Activated gamma-delta T cell (primary cell): ENCODE data around the gene TRIM3.

ENCODE experiments used
- DNase-seq: peaks from one replicate; lab custom pipeline; 2025; lab: John Stamatoyannopoulos, UW

The TRIM3 gene

GRCh38 chr11:6480299-6480914 lies 6.7 kb upstream of the TRIM3 start:
- no peak for DNase-seq

- DNase-seq = no peak
Measured at GRCh38 chr11:6476571-6476970, 2.8 kb upstream of the TRIM3 start.

GRCh38 chr11:6475936-6476335 lies 2.2 kb upstream of the TRIM3 start:
- DNase-seq = no peak

- no peak for DNase-seq
Measured at GRCh38 chr11:6474806-6475500, 1.2 kb upstream of the TRIM3 start.

- DNase-seq = no peak
Measured at GRCh38 chr11:6474413-6474792, 662 bp upstream of the TRIM3 start.

GRCh38 chr11:6472934-6473333 lies 807 bp downstream of the TRIM3 start:
- DNase-seq = no peak

GRCh38 chr11:6469599-6469998 lies 4.1 kb downstream of the TRIM3 start:
- DNase-seq = no peak

- DNase-seq = no peak
Measured at GRCh38 chr11:6468712-6469495, 4.8 kb downstream of the TRIM3 start.

GRCh38 chr11:6459099-6459450 lies 14.7 kb downstream of the TRIM3 start:
- DNase-seq = no peak

GRCh38 chr11:6458352-6459098 lies 15.2 kb downstream of the TRIM3 start:
- DNase-seq = no peak

GRCh38 chr11:6457581-6458320 lies 16.0 kb downstream of the TRIM3 start:
- DNase-seq = no peak

- DNase-seq = no peak
Measured at GRCh38 chr11:6456361-6457073, 17.2 kb downstream of the TRIM3 start.

- DNase-seq = no peak
Measured at GRCh38 chr11:6455070-6455469, 18.7 kb downstream of the TRIM3 start.

- DNase-seq = no peak
Measured at GRCh38 chr11:6453152-6453551, 20.6 kb downstream of the TRIM3 start.

GRCh38 chr11:6452219-6452618 lies 21.5 kb downstream of the TRIM3 start:
- no peak for DNase-seq

- DNase-seq = no peak
Measured at GRCh38 chr11:6448574-6448973, 25.2 kb downstream of the TRIM3 start.

- DNase-seq = no peak
Measured at GRCh38 chr11:6443269-6444003, 30.3 kb downstream of the TRIM3 start.

GRCh38 chr11:6442441-6442840 lies 31.3 kb downstream of the TRIM3 start:
- DNase-seq = no peak

GRCh38 chr11:6440906-6441358 lies 32.8 kb downstream of the TRIM3 start, which contains the start of gene HPX:
TSS of gene HPX (minus strand) at chr11:6440987. CDS start at chr11:6440963, 24 bp downstream.
- DNase-seq = no peak

- no peak for DNase-seq
Measured at GRCh38 chr11:6438979-6439571, 34.7 kb downstream of the TRIM3 start.
